GM23338 (cell line): ENCODE data around the gene HDGFL2. TPM values are rescaled to one million over a fixed set of nuclear protein-coding genes. Genes with fewer than 3 reads are reported as not detected.

ENCODE experiments used
- ATAC-seq: fragments of 200-7000 bp; cut with Tn5 transposase; 3 replicates; pipeline ENCODE4 v1.9.1; 2020
- DNase-seq: peaks from one replicate; pipeline ENCODE4 v3.0.0-alpha.2; 2015; ENCODE audit warnings: low spot score
- H2AFZ ChIP-seq: fragments of 200-600 bp; sonication (generic); 2 replicates; pipeline ENCODE4 v1.8.0; 2016; ENCODE audit warnings: antibody characterized with exemption, mild to moderate bottlenecking, moderate library complexity
- H3F3A ChIP-seq: fragments of 200-600 bp; sonication (generic); replicated peaks from 2 replicates; pipeline ENCODE4 v1.8.0; 2017; ENCODE audit warnings: antibody characterized with exemption, mixed run types, low read depth
- H3K27ac ChIP-seq: fragments of 200-600 bp; sonication (generic); 2 replicates; pipeline ENCODE4 v1.6.1; 2016; ENCODE audit warnings: low read depth
- H3K27me3 ChIP-seq: fragments of 200-600 bp; sonication (generic); 2 replicates; pipeline ENCODE4 v1.8.0; 2016; ENCODE audit warnings: mild to moderate bottlenecking, mixed run types, moderate library complexity; ENCODE audit not compliant: insufficient read depth
- H3K36me3 ChIP-seq: fragments of 200-600 bp; sonication (generic); 2 replicates; pipeline ENCODE4 v1.8.0; 2016; ENCODE audit warnings: mild to moderate bottlenecking; ENCODE audit not compliant: insufficient read depth
- H3K4me1 ChIP-seq: fragments of 200-600 bp; sonication (generic); 2 replicates; pipeline ENCODE4 v1.8.0; 2016; ENCODE audit warnings: mild to moderate bottlenecking, moderate library complexity; ENCODE audit not compliant: insufficient read depth
- H3K4me2 ChIP-seq: fragments of 200-600 bp; sonication (generic); 2 replicates; pipeline ENCODE4 v1.7.1; 2017; ENCODE audit warnings: mixed run types
- H3K4me3 ChIP-seq: fragments of 200-600 bp; sonication (generic); 2 replicates; pipeline ENCODE4 v1.6.1; 2016; ENCODE audit warnings: mixed run types
- H3K79me2 ChIP-seq: fragments of 200-600 bp; sonication (generic); replicated peaks from 2 replicates; pipeline ENCODE4 v1.8.0; 2017; ENCODE audit warnings: mild to moderate bottlenecking; ENCODE audit not compliant: insufficient read depth
- H3K9me2 ChIP-seq: fragments of 200-600 bp; sonication (generic); 2 replicates; pipeline ENCODE4 v1.8.0; 2017; ENCODE audit not compliant: insufficient read depth
- H4K20me1 ChIP-seq: fragments of 200-600 bp; sonication (generic); replicated peaks from 2 replicates; pipeline ENCODE4 v1.8.0; 2017; ENCODE audit warnings: mild to moderate bottlenecking; ENCODE audit not compliant: insufficient read depth
- H3K27ac Mint-ChIP-seq: 2 replicates; pipeline ENCODE4 v1.8.0; 2020; ENCODE audit warnings: inconsistent platforms, mild to moderate bottlenecking, moderate library complexity, mixed read lengths
- H3K27me3 Mint-ChIP-seq: 3 replicates; pipeline ENCODE4 v1.8.0; 2022; ENCODE audit warnings: low read depth, mild to moderate bottlenecking, moderate library complexity, mixed read lengths, inconsistent platforms; ENCODE audit not compliant: insufficient read depth, poor library complexity
- H3K36me3 Mint-ChIP-seq: 3 replicates; pipeline ENCODE4 v1.8.0; 2021; ENCODE audit warnings: low read depth, mild to moderate bottlenecking, inconsistent platforms, moderate library complexity, mixed read lengths
- H3K4me1 Mint-ChIP-seq: 3 replicates; pipeline ENCODE4 v1.8.0; 2020; ENCODE audit warnings: mild to moderate bottlenecking, inconsistent platforms, mixed read lengths
- H3K4me3 Mint-ChIP-seq: 3 replicates; pipeline ENCODE4 v1.8.0; 2021; ENCODE audit warnings: moderate library complexity, mild to moderate bottlenecking, inconsistent platforms, mixed read lengths
- H3K9me3 Mint-ChIP-seq: 3 replicates; pipeline ENCODE4 v1.8.0; 2020; ENCODE audit warnings: moderate library complexity, mild to moderate bottlenecking, inconsistent platforms, mixed read lengths
- REST ChIP-seq: IDR thresholded peaks from one replicate; pipeline ENCODE4 v1.6.1; 2018; ENCODE audit warnings: antibody characterized with exemption; ENCODE audit not compliant: unreplicated experiment
- polyA plus RNA-seq: library from polyadenylated mRNA; unstranded; fragments of >200 nt; fragmentation: Nextera tagmentation; extraction: Ambion mirVana; gene quantifications from 2 replicates; pipeline ENCODE4 v1.2.1, GENCODE V29; 2016
- total RNA-seq: library from RNA; depleted of rRNA; stranded (reverse); fragments of >200 nt; shearing (Covaris generic); gene quantifications from 2 replicates; pipeline ENCODE4 v1.2.3, GENCODE V29; 2014

HDGFL2 gene
- total and polyA plus RNA-seq, 2 experiments from 2014 or later: 64.8 to 113 TPM

DNA sequence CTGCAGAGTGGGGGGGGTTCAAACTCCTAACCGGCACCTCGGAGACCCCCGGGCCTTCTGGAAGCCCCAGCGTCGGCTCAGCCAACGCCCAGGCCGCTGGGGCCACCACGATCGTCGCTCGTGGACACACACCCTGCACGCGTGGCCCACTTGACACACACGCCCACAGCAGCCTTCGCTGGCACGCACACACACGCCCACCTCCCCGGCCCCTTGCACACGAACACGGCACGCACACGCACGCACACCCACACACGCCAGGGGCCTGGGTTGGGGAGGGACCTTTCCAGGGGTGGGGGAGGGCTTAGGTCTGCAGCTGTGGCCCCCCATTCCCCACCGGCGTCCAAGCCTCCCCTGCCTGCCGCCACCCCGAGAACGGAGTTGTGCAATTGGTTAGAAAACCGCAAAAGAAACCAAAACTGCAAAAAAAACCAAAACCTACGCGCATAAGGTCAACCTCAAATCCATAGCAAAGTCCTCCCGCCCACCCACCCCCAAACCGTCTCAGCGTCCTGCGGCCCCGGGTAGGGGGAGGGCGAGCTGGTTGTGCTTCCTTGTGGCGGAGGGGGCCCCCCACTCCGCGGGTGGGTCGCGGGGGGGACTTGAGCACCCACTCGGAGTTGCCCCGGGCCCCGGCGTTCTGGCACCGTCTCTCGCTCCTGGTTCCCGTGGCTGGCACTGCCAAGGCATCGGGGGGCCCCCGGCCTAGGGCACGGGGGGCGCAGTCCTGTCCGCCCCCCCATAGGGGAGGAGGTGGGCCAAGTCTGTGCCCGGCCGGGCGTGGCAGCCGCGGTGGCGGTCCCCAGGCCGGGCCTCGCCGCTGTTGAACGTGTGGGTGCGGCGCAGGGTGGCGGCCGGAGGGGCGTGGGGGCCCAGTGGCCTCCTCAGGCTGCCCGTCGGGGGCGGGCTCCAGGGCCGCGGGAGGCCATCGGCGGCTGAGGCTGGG, 71.1 kb downstream of the HDGFL2 start (continued):
- no peak for TF ChIP-seq REST

- H3K27me3 Mint-ChIP-seq: peaks cover 10% of the 10 kb centered on the region
- H3K4me3 Mint-ChIP-seq: no peak overlapping the region
These were observed 71.9 kb downstream of the HDGFL2 start for GRCh38 chr19:4543842-4544647.

More at GRCh38 chr19:4543842-4544647, 71.9 kb downstream of the HDGFL2 start:
- Histone ChIP-seq H3F3A (no peaks in the 10 kb centered on the region), H3K79me2 (no peaks in the 10 kb centered on the region), H3K9me2 (no peaks in the 10 kb centered on the region), H3K4me3 (no peak overlapping the region), H3K4me1 (no peaks in the 10 kb centered on the region; the same call in 1 of the 2 replicates), H3K36me3 (no peaks in the 10 kb centered on the region), H4K20me1 (no peaks in the 10 kb centered on the region), H3K4me2 (no peak overlapping the region), H3K27ac (no peak overlapping the region), H3K27me3 (no peaks in the 10 kb centered on the region), H2AFZ (no peak overlapping the region)
- no peak for TF ChIP-seq REST
- H3K36me3 Mint-ChIP-seq: peaks cover 11% of the 10 kb centered on the region
- H3K9me3 Mint-ChIP-seq: peaks cover 6% of the 10 kb centered on the region; the same call in 1 of the 3 replicates
- ATAC-seq: no peak
- peaks cover 10% of the 10 kb centered on the region for H3K4me1 Mint-ChIP-seq
- DNase-seq: no peak
- no peak overlapping the region for H3K27ac Mint-ChIP-seq
